Mucosa of descending colon (tissue), 3 donors: ENCODE data around the gene IFRD1. TPM values are rescaled to one million over a fixed set of nuclear protein-coding genes. Genes with fewer than 3 reads are reported as not detected.
A peak's percentile ranks its signal among the peaks of the same experiment; 100 is the strongest.

Source experiments
- ATAC-seq: fragments of 200-7000 bp; cut with Tn5 transposase; one replicate; pipeline ENCODE4 v1.9.1; 2020; ENCODE audit warnings: mild to moderate bottlenecking, moderate library complexity
- DNase-seq, 3 donors: peaks; one replicate each; pipeline ENCODE4 v3.0.0-alpha.2; 2020
- H3K36me3 ChIP-seq: fragments of 200-600 bp; one replicate; pipeline ENCODE4 v1.8.0; 2021; ENCODE audit warnings: low read depth, mild to moderate bottlenecking
- H3K4me1 ChIP-seq: fragments of 200-600 bp; one replicate; pipeline ENCODE4 v1.8.0; 2021; ENCODE audit warnings: low read depth, mild to moderate bottlenecking
- H3K4me3 ChIP-seq: fragments of 200-600 bp; one replicate; pipeline ENCODE4 v1.8.0; 2021; ENCODE audit warnings: mild to moderate bottlenecking
- H3K9me3 ChIP-seq: fragments of 200-600 bp; one replicate; pipeline ENCODE4 v1.8.0; 2021; ENCODE audit warnings: mild to moderate bottlenecking
- intact Hi-C, 2 donors: fragments of 100-400 bp; cut with DNase I in 1 of 2; cut with micrococcal nuclease in 1 of 2; formaldehyde crosslinking; loops; one replicate each; pipeline versions ENCODE4 v1.11.0 to v1.11.1; 2022; cut with DNase I, micrococcal nuclease
- long read RNA-seq, 2 donors: library from polyadenylated mRNA; unstranded; transcript quantifications; one replicate each; pipeline ENCODE4 v2.0.0, GENCODE V29; 2019 to 2021
- total RNA-seq, 3 donors: library from RNA; stranded (reverse); fragmentation: NEBNext Ultra II Directional in 2 of 3; extraction: Animal tissue kit (Norgen Biotek cat#: 25700) in 2 of 3; gene quantifications; one replicate each; pipeline versions ENCODE4 v1.2.1 to v1.2.4, GENCODE V29; 2021 to 2023
- TF ChIP-seq, protein P1 (sequence below): fragments of 200-600 bp; IDR thresholded peaks from one replicate; pipeline ENCODE4 v1.8.0; 2022; ENCODE audit warnings: antibody characterized with exemption, mild to moderate bottlenecking
- donor health status: DM: no; HTN: no; CAD: no; lungs with moderate emphysema.
- donor health status: DM: no; HTN: no; CAD: no.
- donor health status: DM: no; HTN: yes; CAD: no.

Gene IFRD1
- total RNA-seq, result 10 to 100 TPM; 31.2 to 68.0 (median 47.1) TPM
- long read RNA-seq, donor 1, transcript IFRD1-205 (4 exons, 1,938 nt), result minor isoform, 7 of 96 reads
- long read RNA-seq, donor 1, transcript IFRD1-202 (12 exons, 2,290 nt), result major isoform, 74 of 96 reads
- long read RNA-seq, donor 1, partial matches to known transcripts, result 5 of 96 reads
- long read RNA-seq, donor 1, other reads (novel, unspliced or antisense), result 10 of 96 reads
- long read RNA-seq, donor 2, transcript IFRD1-202 (12 exons, 2,290 nt), result major isoform, 26 of 34 reads
- long read RNA-seq, donor 2, partial matches to known transcripts, result 3 of 34 reads
- long read RNA-seq, donor 2, other reads (novel, unspliced or antisense), result 4 of 34 reads

DNA sequence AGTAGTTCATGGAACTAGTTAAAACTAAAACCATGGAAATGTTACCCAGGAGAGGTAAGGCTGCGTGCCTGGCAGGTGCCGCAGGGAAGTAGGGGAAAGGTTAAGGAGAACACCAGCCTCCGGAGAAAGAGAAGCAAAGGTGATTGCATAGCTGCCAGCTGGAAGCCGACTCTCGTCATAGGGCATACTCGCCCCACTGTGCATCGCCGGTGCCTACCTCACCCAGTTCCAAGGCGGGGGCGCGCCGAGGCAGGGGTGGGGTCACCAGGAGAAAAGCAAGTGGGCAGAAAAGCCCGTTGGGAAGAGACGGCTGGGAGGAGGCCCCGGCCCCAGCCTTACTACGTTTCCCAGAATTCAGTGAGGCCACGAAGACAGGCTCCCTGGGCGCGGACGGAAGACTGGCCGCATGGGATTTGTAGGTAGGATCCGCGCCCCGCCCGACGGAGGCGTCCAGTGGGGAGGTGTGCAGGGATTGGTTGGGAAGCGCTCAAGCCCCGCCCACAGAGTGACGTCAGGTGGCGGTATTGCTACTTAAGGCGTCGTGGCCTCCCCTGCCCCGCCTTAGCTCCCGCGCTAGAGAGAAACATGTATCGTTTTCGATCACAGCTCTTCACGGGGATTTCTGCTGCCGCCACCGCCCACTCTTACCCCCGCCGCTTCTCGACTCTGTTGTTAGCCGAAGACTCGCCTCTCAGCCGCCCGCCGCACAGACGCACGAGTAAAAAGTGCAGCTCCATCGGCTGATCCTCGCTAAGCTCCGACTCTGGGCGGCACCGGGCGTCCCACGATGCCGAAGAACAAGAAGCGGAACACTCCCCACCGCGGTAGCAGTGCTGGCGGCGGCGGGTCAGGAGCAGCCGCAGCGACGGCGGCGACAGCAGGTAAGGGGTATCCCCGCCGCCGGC lies at the start of gene IFRD1:
Gene IFRD1 (plus strand): TSS at position 559 of the 905 bp plus-strand sequence. CDS start 229 bp downstream, at position 788.
- Histone ChIP-seq H3K4me3 (peak within 1 kb of the TSS; percentile 99), H3K4me1 (peaks cover 24% of the 10 kb centered on the region), H3K36me3 (peaks cover 7% of the 10 kb centered on the region), H3K9me3 (no peaks in the 10 kb centered on the region)
- intact Hi-C loops, result no loop called here
- ATAC-seq (peak; percentile 89), DNase-seq (peak; percentile 99 to 100 (median 100))
- TF ChIP-seq, protein P1, sequence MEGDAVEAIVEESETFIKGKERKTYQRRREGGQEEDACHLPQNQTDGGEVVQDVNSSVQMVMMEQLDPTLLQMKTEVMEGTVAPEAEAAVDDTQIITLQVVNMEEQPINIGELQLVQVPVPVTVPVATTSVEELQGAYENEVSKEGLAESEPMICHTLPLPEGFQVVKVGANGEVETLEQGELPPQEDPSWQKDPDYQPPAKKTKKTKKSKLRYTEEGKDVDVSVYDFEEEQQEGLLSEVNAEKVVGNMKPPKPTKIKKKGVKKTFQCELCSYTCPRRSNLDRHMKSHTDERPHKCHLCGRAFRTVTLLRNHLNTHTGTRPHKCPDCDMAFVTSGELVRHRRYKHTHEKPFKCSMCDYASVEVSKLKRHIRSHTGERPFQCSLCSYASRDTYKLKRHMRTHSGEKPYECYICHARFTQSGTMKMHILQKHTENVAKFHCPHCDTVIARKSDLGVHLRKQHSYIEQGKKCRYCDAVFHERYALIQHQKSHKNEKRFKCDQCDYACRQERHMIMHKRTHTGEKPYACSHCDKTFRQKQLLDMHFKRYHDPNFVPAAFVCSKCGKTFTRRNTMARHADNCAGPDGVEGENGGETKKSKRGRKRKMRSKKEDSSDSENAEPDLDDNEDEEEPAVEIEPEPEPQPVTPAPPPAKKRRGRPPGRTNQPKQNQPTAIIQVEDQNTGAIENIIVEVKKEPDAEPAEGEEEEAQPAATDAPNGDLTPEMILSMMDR, result no peak

- no peaks in the 10 kb centered on the region for H3K36me3 ChIP-seq
- intact Hi-C loops, result no loop called here
- TF ChIP-seq, protein P1, result no peak
- H3K4me3 ChIP-seq, result no peak overlapping the region
- ATAC-seq (no peak), DNase-seq (no peak)
- no peaks in the 10 kb centered on the region for H3K4me1 ChIP-seq
- H3K9me3 ChIP-seq, result no peaks in the 10 kb centered on the region
These were observed 45.9 kb upstream of the IFRD1 start for GRCh38 chr7:112404321-112404720.

GRCh38 chr7:112405286-112405685 lies 45.0 kb upstream of the IFRD1 start:
- Histone ChIP-seq H3K9me3 (no peaks in the 10 kb centered on the region), H3K4me1 (no peaks in the 10 kb centered on the region), H3K4me3 (no peak overlapping the region), H3K36me3 (no peaks in the 10 kb centered on the region)
- ATAC-seq, result no peak
- TF ChIP-seq, protein P1, result no peak
- DNase-seq, result no peak
- intact Hi-C loops, result no loop called here

DNA sequence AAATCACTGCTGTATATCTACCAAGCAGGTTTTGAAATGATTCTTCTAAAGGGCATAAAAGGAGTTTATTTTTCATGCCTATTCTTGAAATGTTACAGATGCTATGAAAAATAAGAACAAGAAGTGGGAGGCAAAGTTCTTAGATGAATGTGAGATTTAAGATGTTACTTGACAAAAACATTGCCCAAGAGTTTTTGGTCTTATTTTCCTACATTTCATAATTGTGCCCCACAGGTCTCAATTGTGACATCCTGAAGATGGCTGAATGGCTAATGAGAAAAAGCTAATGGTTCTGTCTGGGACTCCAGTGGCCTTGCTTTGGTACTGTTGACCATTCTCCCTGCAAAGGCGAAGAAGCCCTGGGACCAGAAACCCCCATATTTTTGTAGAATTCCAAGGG lies 43.0 kb upstream of the IFRD1 start:
- ATAC-seq, result no peak
- TF ChIP-seq, protein P1, result no peak
- DNase-seq, result no peak
- H3K36me3 ChIP-seq, result no peaks in the 10 kb centered on the region
- H3K9me3 ChIP-seq, result no peaks in the 10 kb centered on the region
- intact Hi-C loops, result no loop called here
- H3K4me1 ChIP-seq, result no peaks in the 10 kb centered on the region
- H3K4me3 ChIP-seq, result no peak overlapping the region

- Histone ChIP-seq H3K4me1 (no peaks in the 10 kb centered on the region), H3K4me3 (no peak overlapping the region), H3K36me3 (no peaks in the 10 kb centered on the region), H3K9me3 (no peaks in the 10 kb centered on the region)
- intact Hi-C loops, result no loop called here
- TF ChIP-seq, protein P1, result no peak
- ATAC-seq (no peak), DNase-seq (no peak)
These were observed 40.2 kb upstream of the IFRD1 start for GRCh38 chr7:112410092-112410491.
